H9 (cell line): ENCODE data around the gene C1orf216. TPM values are rescaled to one million over a fixed set of nuclear protein-coding genes. Genes with fewer than 3 reads are reported as not detected.

ENCODE experiments used
- DNase-seq: peaks from one replicate; pipeline ENCODE4 v3.0.0-alpha.2; 2017
- H2AFZ ChIP-seq: one replicate; pipeline ENCODE4 v1.6.1; 2013; ENCODE audit warnings: mild to moderate bottlenecking, low read length, control low read depth, moderate library complexity
- H2AK5ac ChIP-seq: 2 replicates; pipeline ENCODE4 v1.6.1; 2013; ENCODE audit warnings: low read length, control low read depth, mixed read lengths; ENCODE audit not compliant: insufficient read length
- H2BK120ac ChIP-seq: one replicate; pipeline ENCODE4 v1.6.1; 2013; ENCODE audit warnings: low read depth, mild to moderate bottlenecking, low read length, control low read depth, inconsistent platforms; ENCODE audit not compliant: poor library complexity, severe bottlenecking
- H2BK12ac ChIP-seq: 2 replicates; pipeline ENCODE4 v1.6.1; 2013; ENCODE audit warnings: low read length, control low read depth, mixed read lengths, low read depth; ENCODE audit not compliant: insufficient read length
- H2BK15ac ChIP-seq: 2 replicates; pipeline ENCODE4 v1.6.1; 2013; ENCODE audit warnings: low read depth, low read length, control low read depth
- H2BK20ac ChIP-seq: one replicate; pipeline ENCODE4 v1.6.1; 2013; ENCODE audit warnings: low read depth, mild to moderate bottlenecking, low read length, control low read depth, inconsistent platforms; ENCODE audit not compliant: poor library complexity, severe bottlenecking
- H2BK5ac ChIP-seq: 2 replicates; pipeline ENCODE4 v1.6.1; 2013; ENCODE audit warnings: low read length, control low read depth, mixed read lengths; ENCODE audit not compliant: insufficient read length
- H3K14ac ChIP-seq: 2 replicates; pipeline ENCODE4 v1.6.1; 2013; ENCODE audit warnings: low read length, control low read depth; ENCODE audit not compliant: insufficient read depth
- H3K18ac ChIP-seq: 2 replicates; pipeline ENCODE4 v1.6.1; 2013; ENCODE audit warnings: low read depth, mild to moderate bottlenecking, mixed read lengths, low read length, control low read depth; ENCODE audit not compliant: insufficient read length
- H3K23ac ChIP-seq: 2 replicates; pipeline ENCODE4 v1.6.1; 2013; ENCODE audit warnings: low read length, control low read depth, mixed read lengths, low read depth; ENCODE audit not compliant: insufficient read length
- H3K23me2 ChIP-seq: 2 replicates; pipeline ENCODE4 v1.6.1; 2013; ENCODE audit warnings: low read depth, mild to moderate bottlenecking, mixed read lengths, low read length, control low read depth; ENCODE audit not compliant: insufficient read length, poor library complexity, severe bottlenecking
- H3K27ac ChIP-seq: 2 replicates; pipeline ENCODE4 v1.5.1; 2013; ENCODE audit warnings: low read length, control low read depth, mixed read lengths, low read depth; ENCODE audit not compliant: insufficient read length
- H3K27me3 ChIP-seq: 2 replicates; pipeline ENCODE4 v1.6.1; 2013; ENCODE audit warnings: low read length, control low read depth, inconsistent platforms; ENCODE audit not compliant: insufficient read depth
- H3K4ac ChIP-seq: 2 replicates; pipeline ENCODE4 v1.6.1; 2013; ENCODE audit warnings: low read depth, mild to moderate bottlenecking, control low read depth, inconsistent platforms, low read length, moderate library complexity
- H3K4me1 ChIP-seq: 2 replicates; pipeline ENCODE4 v1.6.1; 2013; ENCODE audit warnings: low read length, control low read depth, inconsistent platforms; ENCODE audit not compliant: insufficient read depth
- H3K4me2 ChIP-seq: 2 replicates; pipeline ENCODE4 v1.6.1; 2013; ENCODE audit warnings: low read length, control low read depth, mixed read lengths; ENCODE audit not compliant: insufficient read length, insufficient read depth
- H3K56ac ChIP-seq: 2 replicates; pipeline ENCODE4 v1.6.1; 2013; ENCODE audit warnings: low read depth, mild to moderate bottlenecking, mixed read lengths, low read length, control low read depth; ENCODE audit not compliant: insufficient read length
- H3K79me1 ChIP-seq: 2 replicates; pipeline ENCODE4 v1.6.1; 2013; ENCODE audit warnings: low read depth, mild to moderate bottlenecking, moderate library complexity, low read length, control low read depth, inconsistent platforms; ENCODE audit not compliant: insufficient read depth, poor library complexity, severe bottlenecking
- H3K79me2 ChIP-seq: 2 replicates; pipeline ENCODE4 v1.6.1; 2013; ENCODE audit warnings: low read length, control low read depth, inconsistent platforms; ENCODE audit not compliant: insufficient read depth
- H3K9ac ChIP-seq: 2 replicates; pipeline ENCODE4 v1.6.1; 2013; ENCODE audit warnings: low read length, control low read depth, mixed read lengths; ENCODE audit not compliant: insufficient read length; ENCODE audit errors: extremely low read depth
- H3K9me3 ChIP-seq: one replicate; pipeline ENCODE4 v1.6.1; 2013; ENCODE audit warnings: low read depth, low read length, inconsistent platforms; ENCODE audit not compliant: control insufficient read depth
- H3T11ph ChIP-seq: one replicate; pipeline ENCODE4 v1.6.1; 2013; ENCODE audit warnings: mild to moderate bottlenecking, low read length, control low read depth, inconsistent platforms
- H4K20me1 ChIP-seq: one replicate; pipeline ENCODE4 v1.6.1; 2013; ENCODE audit not compliant: control insufficient read depth, insufficient read length, insufficient read depth
- H4K5ac ChIP-seq: 2 replicates; pipeline ENCODE4 v1.6.1; 2013; ENCODE audit warnings: low read depth, mild to moderate bottlenecking, mixed read lengths, low read length, control low read depth; ENCODE audit not compliant: insufficient read length
- H4K8ac ChIP-seq: replicated peaks from 2 replicates; pipeline ENCODE4 v1.6.1; 2013; ENCODE audit warnings: low read length, control low read depth, mixed read lengths, low read depth; ENCODE audit not compliant: insufficient read length
- H4K91ac ChIP-seq: 2 replicates; pipeline ENCODE4 v1.6.1; 2013; ENCODE audit warnings: low read depth, mild to moderate bottlenecking, moderate library complexity, mixed read lengths, low read length, control low read depth; ENCODE audit not compliant: insufficient read length
- H3K27ac Mint-ChIP-seq, 3 experiments: 2 replicates in 2 of 3; 3 replicates in 1 of 3; pipeline ENCODE4 v1.8.0; 2020 to 2021; ENCODE audit warnings: mixed read lengths in 3 of 3, mild to moderate bottlenecking in 1 of 3, moderate library complexity in 1 of 3
- H3K27me3 Mint-ChIP-seq: 2 replicates; pipeline ENCODE4 v1.8.0; 2021; ENCODE audit warnings: low read depth, mild to moderate bottlenecking, moderate library complexity, mixed read lengths
- H3K36me3 Mint-ChIP-seq, 3 experiments: 2 replicates in 2 of 3; 3 replicates in 1 of 3; pipeline ENCODE4 v1.8.0; 2020 to 2021; ENCODE audit warnings: low read depth in 3 of 3, mixed read lengths in 3 of 3; ENCODE audit not compliant: insufficient read depth in 1 of 3
- H3K4me1 Mint-ChIP-seq, 2 experiments: 2 replicates each; pipeline ENCODE4 v1.8.0; 2020; ENCODE audit warnings: mixed read lengths in 2 of 2
- H3K4me3 Mint-ChIP-seq, 2 experiments: 2 replicates in 1 of 2; 3 replicates in 1 of 2; pipeline ENCODE4 v1.8.0; 2020 to 2021; ENCODE audit warnings: mild to moderate bottlenecking in 2 of 2, mixed read lengths in 2 of 2, moderate library complexity in 1 of 2
- H3K9me3 Mint-ChIP-seq, 2 experiments: 2 replicates in 1 of 2; 3 replicates in 1 of 2; pipeline ENCODE4 v1.8.0; 2020; ENCODE audit warnings: mild to moderate bottlenecking in 2 of 2, mixed read lengths in 2 of 2, moderate library complexity in 1 of 2
- WGBS: extraction: QIAGEN DNeasy Blood & Tissue Kit; methylation state at CpG from one replicate; pipeline ENCODE4 v1.1.7; 2013; ENCODE audit warnings: missing lambda C conversion rate, low lambda C conversion rate, mixed read lengths; ENCODE audit not compliant: insufficient read length; ENCODE audit errors: extremely low coverage; 5-methylcytosine and 5-hydroxymethylcytosine counted together
- total RNA-seq: library from RNA; stranded (reverse); gene quantifications from 2 replicates; pipeline ENCODE4 v1.2.1, GENCODE V29; 2021
- TF ChIP-seq, protein P1 (sequence below): fragments of 200-600 bp; sonication (generic); conservative IDR thresholded peaks from 3 replicates; pipeline ENCODE4 v1.8.0; 2021; ENCODE audit warnings: antibody characterized with exemption, mild to moderate bottlenecking

Gene C1orf216
- total RNA-seq, 1 experiment from 2014 or later: 13.5 TPM

DNA sequence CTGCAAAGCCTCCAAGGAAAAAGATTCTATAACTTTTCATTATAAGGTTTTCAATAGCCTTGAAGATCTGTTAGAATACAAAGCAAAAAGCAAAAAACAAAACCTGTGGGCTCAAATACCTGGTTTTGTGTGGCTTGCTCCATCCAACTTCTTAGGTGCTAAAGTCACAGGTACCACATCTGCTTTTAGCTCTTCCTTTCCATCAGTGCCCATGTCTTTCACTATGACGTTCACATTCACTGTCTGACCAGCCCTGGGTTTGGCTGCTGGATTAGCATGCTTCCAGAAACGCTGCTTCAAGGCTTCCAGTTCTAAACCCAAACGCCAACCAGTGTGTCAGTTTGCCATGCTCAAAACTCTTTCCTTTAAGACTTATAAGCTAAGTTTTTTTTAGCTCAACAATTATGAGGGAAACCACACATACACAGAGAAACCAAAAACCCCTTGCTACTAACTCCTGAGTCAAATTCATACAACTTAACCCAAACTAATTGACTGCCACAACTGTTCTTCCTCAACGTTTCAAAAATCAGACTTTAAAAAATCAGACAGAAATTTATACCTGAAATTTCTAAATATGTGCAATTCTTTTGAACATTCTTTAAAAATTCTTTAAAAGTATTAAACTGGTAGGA, 35.1 kb upstream of the C1orf216 start:
- H3K9ac ChIP-seq: no peak overlapping the region
- no peaks in the 10 kb centered on the region for H4K20me1 ChIP-seq
- H3K23ac ChIP-seq: no peak overlapping the region
- no peak overlapping the region for H3K18ac ChIP-seq
- H4K91ac ChIP-seq: no peak overlapping the region
- H4K5ac ChIP-seq: no peak overlapping the region
- no peak overlapping the region for H2BK12ac ChIP-seq
- no peaks in the 10 kb centered on the region for H3K23me2 ChIP-seq
- H2AK5ac ChIP-seq: no peak overlapping the region
- H2BK20ac ChIP-seq: no peak overlapping the region
- no peaks in the 10 kb centered on the region for H3K27me3 Mint-ChIP-seq
- no peak overlapping the region for H3K4ac ChIP-seq
- H2BK5ac ChIP-seq: no peak overlapping the region
- no peaks in the 10 kb centered on the region for H3K9me3 ChIP-seq
- no peak overlapping the region for H3K27ac Mint-ChIP-seq
- DNase-seq: no peak
- no peak overlapping the region for H3K27ac ChIP-seq
- H3K79me2 ChIP-seq: peaks cover 5% of the 10 kb centered on the region; the same call in 1 of the 2 replicates
- H3K14ac ChIP-seq: no peak overlapping the region
- H2BK15ac ChIP-seq: no peak overlapping the region
- H3K36me3 Mint-ChIP-seq: peaks cover 5 to 66% (median 27%) of the 10 kb centered on the region in 3 experiments; a peak in 5 of 7 replicates
- H3T11ph ChIP-seq: no peak overlapping the region
- TF ChIP-seq, protein P1, sequence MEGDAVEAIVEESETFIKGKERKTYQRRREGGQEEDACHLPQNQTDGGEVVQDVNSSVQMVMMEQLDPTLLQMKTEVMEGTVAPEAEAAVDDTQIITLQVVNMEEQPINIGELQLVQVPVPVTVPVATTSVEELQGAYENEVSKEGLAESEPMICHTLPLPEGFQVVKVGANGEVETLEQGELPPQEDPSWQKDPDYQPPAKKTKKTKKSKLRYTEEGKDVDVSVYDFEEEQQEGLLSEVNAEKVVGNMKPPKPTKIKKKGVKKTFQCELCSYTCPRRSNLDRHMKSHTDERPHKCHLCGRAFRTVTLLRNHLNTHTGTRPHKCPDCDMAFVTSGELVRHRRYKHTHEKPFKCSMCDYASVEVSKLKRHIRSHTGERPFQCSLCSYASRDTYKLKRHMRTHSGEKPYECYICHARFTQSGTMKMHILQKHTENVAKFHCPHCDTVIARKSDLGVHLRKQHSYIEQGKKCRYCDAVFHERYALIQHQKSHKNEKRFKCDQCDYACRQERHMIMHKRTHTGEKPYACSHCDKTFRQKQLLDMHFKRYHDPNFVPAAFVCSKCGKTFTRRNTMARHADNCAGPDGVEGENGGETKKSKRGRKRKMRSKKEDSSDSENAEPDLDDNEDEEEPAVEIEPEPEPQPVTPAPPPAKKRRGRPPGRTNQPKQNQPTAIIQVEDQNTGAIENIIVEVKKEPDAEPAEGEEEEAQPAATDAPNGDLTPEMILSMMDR: no peak
- no peak overlapping the region for H3K56ac ChIP-seq
- no peak overlapping the region for H4K8ac ChIP-seq
- no peaks in the 10 kb centered on the region for H3K79me1 ChIP-seq
- H3K4me2 ChIP-seq: no peak overlapping the region
- no peak overlapping the region for H2BK120ac ChIP-seq
- no peaks in the 10 kb centered on the region for H3K4me1 ChIP-seq
- H3K4me1 Mint-ChIP-seq: no peaks in the 10 kb centered on the region
- H3K4me3 Mint-ChIP-seq: no peak overlapping the region
- no peaks in the 10 kb centered on the region for H3K27me3 ChIP-seq
- WGBS: 100% methylated on average over 1 of the region's 4 CpGs
- H2AFZ ChIP-seq: no peak overlapping the region
- no peaks in the 10 kb centered on the region for H3K9me3 Mint-ChIP-seq
